ENCODE results near the gene BAZ2B.

The BAZ2B gene

GRCh38 chr2:159526433-159526832 lies 89.9 kb downstream of the BAZ2B start:
- no peak for DNase-seq

GRCh38 chr2:159525012-159525411 lies 91.3 kb downstream of the BAZ2B start:
- DNase-seq = no peak

GRCh38 chr2:159521272-159521671 lies 95.1 kb downstream of the BAZ2B start:
- no peak for DNase-seq

GRCh38 chr2:159518321-159519005 lies 97.9 kb downstream of the BAZ2B start:
- DNase-seq = no peak

GRCh38 chr2:159516241-159516758 lies 100.0 kb downstream of the BAZ2B start:
- peak; percentile 96 for DNase-seq

- DNase-seq = no peak
Measured at GRCh38 chr2:159515441-159515840, 100.9 kb downstream of the BAZ2B start.

GRCh38 chr2:159513745-159514144 lies 102.6 kb downstream of the BAZ2B start:
- no peak for DNase-seq

- no peak for DNase-seq
Measured at GRCh38 chr2:159508140-159508539, 108.2 kb downstream of the BAZ2B start.

- DNase-seq = no peak
Measured at GRCh38 chr2:159506764-159507440, 109.4 kb downstream of the BAZ2B start.

GRCh38 chr2:159506202-159506601 lies 110.1 kb downstream of the BAZ2B start:
- DNase-seq = no peak

GRCh38 chr2:159505196-159505595 lies 111.2 kb downstream of the BAZ2B start:
- no peak for DNase-seq

GRCh38 chr2:159501743-159502142 lies 114.6 kb downstream of the BAZ2B start:
- DNase-seq = no peak

GRCh38 chr2:159497847-159498246 lies 118.5 kb downstream of the BAZ2B start:
- DNase-seq = no peak

GRCh38 chr2:159497256-159497655 lies 119.1 kb downstream of the BAZ2B start:
- peak; percentile 64 for DNase-seq

- no peak for DNase-seq
Measured at GRCh38 chr2:159489476-159489875, 126.9 kb downstream of the BAZ2B start.

GRCh38 chr2:159484532-159484931 lies 131.8 kb downstream of the BAZ2B start:
- peak; percentile 63 for DNase-seq

GRCh38 chr2:159476329-159476728 lies 140.0 kb downstream of the BAZ2B start:
- no peak for DNase-seq

GRCh38 chr2:159475793-159476192 lies 140.6 kb downstream of the BAZ2B start:
- DNase-seq = no peak

GRCh38 chr2:159471340-159471739 lies 145.0 kb downstream of the BAZ2B start:
- DNase-seq = no peak

- no peak for DNase-seq
Measured at GRCh38 chr2:159468257-159468656, 148.1 kb downstream of the BAZ2B start.

GRCh38 chr2:159462961-159463360 lies 153.4 kb downstream of the BAZ2B start:
- DNase-seq = no peak

GRCh38 chr2:159462201-159462785 lies 154.1 kb downstream of the BAZ2B start:
- no peak for DNase-seq

GRCh38 chr2:159461076-159461475 lies 155.3 kb downstream of the BAZ2B start:
- no peak for DNase-seq

GRCh38 chr2:159460227-159460626 lies 156.1 kb downstream of the BAZ2B start:
- no peak for DNase-seq
